ENCODE results near the gene SLC17A9. TPM values are rescaled to one million over a fixed set of nuclear protein-coding genes. Genes with fewer than 3 reads are reported as not detected.

The SLC17A9 gene
- total RNA-seq, 1 experiment from 2014 or later, result 37.6 TPM

DNA sequence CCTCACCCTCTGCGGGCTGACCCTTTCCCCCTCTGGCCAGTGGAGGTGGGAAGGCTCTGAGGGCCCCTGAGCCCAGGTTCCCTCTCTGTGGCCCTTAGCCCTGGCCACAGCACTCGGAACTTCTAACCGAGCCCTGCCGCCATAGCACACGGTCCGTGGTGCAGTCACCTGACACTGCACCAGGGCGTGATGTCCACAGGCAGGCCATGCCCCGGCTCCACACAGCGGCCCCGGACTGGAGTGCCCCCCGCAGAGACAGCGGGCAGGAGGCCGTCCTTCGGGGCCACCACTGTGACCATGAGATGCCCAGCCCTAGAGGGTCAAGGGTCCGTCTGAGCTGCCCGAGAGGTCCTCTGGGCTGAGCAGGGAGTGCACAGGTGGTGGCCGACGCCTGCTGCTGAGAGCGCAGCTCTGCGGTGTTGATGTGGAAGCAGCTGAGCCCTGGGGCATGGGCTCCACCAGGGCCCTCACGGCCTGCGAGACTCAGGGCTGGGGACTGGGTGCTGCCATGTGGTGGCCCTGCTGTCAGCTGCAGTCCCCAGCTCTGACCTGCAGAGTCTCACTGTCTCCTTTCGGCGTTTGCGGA is 65.4 kb downstream of the SLC17A9 start:
- Histone ChIP-seq H3K4me3 (replicated peaks in 1 of 2; ENCODE audit: low read depth in 1 of 2, low read length in 2 of 2) (no peak overlapping the region), H3K27me3 (ENCODE audit: insufficient read depth, low read length) (no peaks in the 10 kb centered on the region), H3K36me3 (ENCODE audit: control insufficient read depth in 1 of 2, insufficient read depth in 2 of 2, low read length in 2 of 2) (no peaks in the 10 kb centered on the region), H3K4me2 (ENCODE audit: low read length) (no peak overlapping the region), H3K9me3 (ENCODE audit: control insufficient read depth in 1 of 2, insufficient read depth in 1 of 2, low read depth in 1 of 2, low read length in 2 of 2) (no peaks in the 10 kb centered on the region), H2AFZ (ENCODE audit: low read depth, low read length, poor library complexity, severe bottlenecking) (no peak overlapping the region), H3K4me1 (ENCODE audit: control insufficient read depth in 1 of 2, insufficient read depth in 2 of 2, low read length in 2 of 2) (no peaks in the 10 kb centered on the region), H4K20me1 (ENCODE audit: insufficient read depth) (no peaks in the 10 kb centered on the region), H3K9me2 (ENCODE audit: insufficient read depth) (no peaks in the 10 kb centered on the region), H3K79me2 (ENCODE audit: insufficient read depth, low read length) (no peaks in the 10 kb centered on the region), H3K27ac (ENCODE audit: low read depth, low read length) (no peak overlapping the region), H3K9ac (ENCODE audit: low read length) (no peak overlapping the region)
- TF ChIP-seq POLR2AphosphoS5 (IDR thresholded peaks at IDR 0.05; ENCODE audit: low read depth, low read length) (no peak), ZNF274 (IDR thresholded peaks at IDR 0.05; ENCODE audit: low read depth, low read length) (no peak), CBX3 (IDR thresholded peaks at IDR 0.05; ENCODE audit: low read depth) (no peak), TCF7L2 (IDR thresholded peaks at IDR 0.05; ENCODE audit: borderline replicate concordance, extremely low read depth, insufficient read depth, insufficient read length) (no peak), YY1 (IDR thresholded peaks at IDR 0.05; ENCODE audit: extremely low read depth, insufficient replicate concordance, low read depth, low read length) (no peak), JUND (IDR thresholded peaks at IDR 0.05) (no peak), EZH2phosphoT487 (IDR thresholded peaks at IDR 0.05; ENCODE audit: borderline replicate concordance) (no peak), CEBPB (IDR thresholded peaks at IDR 0.05; ENCODE audit: low read depth) (no peak), RAD21 (IDR thresholded peaks at IDR 0.05; ENCODE audit: low read depth) (no peak), ELF1 (IDR thresholded peaks at IDR 0.05; ENCODE audit: borderline replicate concordance, low read depth) (no peak), SP1 (IDR thresholded peaks at IDR 0.05; ENCODE audit: low read depth) (no peak)
- TF ChIP-seq, protein P1, sequence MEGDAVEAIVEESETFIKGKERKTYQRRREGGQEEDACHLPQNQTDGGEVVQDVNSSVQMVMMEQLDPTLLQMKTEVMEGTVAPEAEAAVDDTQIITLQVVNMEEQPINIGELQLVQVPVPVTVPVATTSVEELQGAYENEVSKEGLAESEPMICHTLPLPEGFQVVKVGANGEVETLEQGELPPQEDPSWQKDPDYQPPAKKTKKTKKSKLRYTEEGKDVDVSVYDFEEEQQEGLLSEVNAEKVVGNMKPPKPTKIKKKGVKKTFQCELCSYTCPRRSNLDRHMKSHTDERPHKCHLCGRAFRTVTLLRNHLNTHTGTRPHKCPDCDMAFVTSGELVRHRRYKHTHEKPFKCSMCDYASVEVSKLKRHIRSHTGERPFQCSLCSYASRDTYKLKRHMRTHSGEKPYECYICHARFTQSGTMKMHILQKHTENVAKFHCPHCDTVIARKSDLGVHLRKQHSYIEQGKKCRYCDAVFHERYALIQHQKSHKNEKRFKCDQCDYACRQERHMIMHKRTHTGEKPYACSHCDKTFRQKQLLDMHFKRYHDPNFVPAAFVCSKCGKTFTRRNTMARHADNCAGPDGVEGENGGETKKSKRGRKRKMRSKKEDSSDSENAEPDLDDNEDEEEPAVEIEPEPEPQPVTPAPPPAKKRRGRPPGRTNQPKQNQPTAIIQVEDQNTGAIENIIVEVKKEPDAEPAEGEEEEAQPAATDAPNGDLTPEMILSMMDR (IDR thresholded peaks at IDR 0.05 in 2 of 3, conservative IDR thresholded peaks at IDR 0.05 in 1 of 3; ENCODE audit: borderline replicate concordance in 1 of 3, insufficient read depth in 1 of 3, low read depth in 2 of 3, low read length in 2 of 3), result no peak
- TF ChIP-seq, protein P2, sequence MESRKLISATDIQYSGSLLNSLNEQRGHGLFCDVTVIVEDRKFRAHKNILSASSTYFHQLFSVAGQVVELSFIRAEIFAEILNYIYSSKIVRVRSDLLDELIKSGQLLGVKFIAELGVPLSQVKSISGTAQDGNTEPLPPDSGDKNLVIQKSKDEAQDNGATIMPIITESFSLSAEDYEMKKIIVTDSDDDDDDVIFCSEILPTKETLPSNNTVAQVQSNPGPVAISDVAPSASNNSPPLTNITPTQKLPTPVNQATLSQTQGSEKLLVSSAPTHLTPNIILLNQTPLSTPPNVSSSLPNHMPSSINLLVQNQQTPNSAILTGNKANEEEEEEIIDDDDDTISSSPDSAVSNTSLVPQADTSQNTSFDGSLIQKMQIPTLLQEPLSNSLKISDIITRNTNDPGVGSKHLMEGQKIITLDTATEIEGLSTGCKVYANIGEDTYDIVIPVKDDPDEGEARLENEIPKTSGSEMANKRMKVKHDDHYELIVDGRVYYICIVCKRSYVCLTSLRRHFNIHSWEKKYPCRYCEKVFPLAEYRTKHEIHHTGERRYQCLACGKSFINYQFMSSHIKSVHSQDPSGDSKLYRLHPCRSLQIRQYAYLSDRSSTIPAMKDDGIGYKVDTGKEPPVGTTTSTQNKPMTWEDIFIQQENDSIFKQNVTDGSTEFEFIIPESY (IDR thresholded peaks at IDR 0.05; ENCODE audit: extremely low read depth, insufficient replicate concordance, low read length), result no peak
- BruUV-seq (replicated peaks), result no TSS peak
- ChIA-PET RAD21 (ENCODE audit: low non-redundant PET in 1 of 2, low total read pairs in 2 of 2, uncharacterized antibody in 2 of 2, unreplicated experiment in 2 of 2) (no interaction called here), CTCF (interaction anchor here (1.8 kb wide), 1 partner anchor 9 kb away, joined by 4 read pairs; no protein-coding TSS in a partner anchor), POLR2A (no interaction called here)
- intact Hi-C loops (cut with micrococcal nuclease), result no loop called here
- DNase-seq (ENCODE audit: low read depth, low spot score) (no peak), ATAC-seq (no peak)

Other genes starting within 250 kb of the SLC17A9 start
- gene NTSR1, start 243.9 kb upstream of the SLC17A9 start, total RNA-seq (2021; ENCODE audit: unreplicated experiment), result 187 TPM
- gene MRGBP, start 156.2 kb upstream of the SLC17A9 start, total RNA-seq (2021; ENCODE audit: unreplicated experiment), result 33.8 TPM
- 73.6 TPM for gene OGFR, start 147.9 kb upstream of the SLC17A9 start, total RNA-seq (2021; ENCODE audit: unreplicated experiment)
- gene COL9A3, start 135.7 kb upstream of the SLC17A9 start, total RNA-seq (2021; ENCODE audit: unreplicated experiment), result 29.7 TPM
- 20.4 TPM for gene TCFL5, start 90.9 kb upstream of the SLC17A9 start, total RNA-seq (2021; ENCODE audit: unreplicated experiment)
- gene DIDO1, start 26.2 kb upstream of the SLC17A9 start, total RNA-seq (2021; ENCODE audit: unreplicated experiment), result 41.4 TPM
- gene GID8, start 14.6 kb upstream of the SLC17A9 start, total RNA-seq (2021; ENCODE audit: unreplicated experiment), result 35.6 TPM
- not detected for gene BHLHE23, start 54.3 kb downstream of the SLC17A9 start, total RNA-seq (2021; ENCODE audit: unreplicated experiment)